Tracheal epithelial cell (primary cell): ENCODE data around the gene CASP7. TPM values are rescaled to one million over a fixed set of nuclear protein-coding genes. Genes with fewer than 3 reads are reported as not detected.

Source experiments
- total RNA-seq: library from RNA; depleted of rRNA; stranded (reverse); fragments of >200 nt; gene quantifications from 2 replicates; pipeline ENCODE4 v1.2.1, GENCODE V29; 2014

CASP7 gene
- 15.8 and 24.6 TPM in 2 replicates for total RNA-seq

GRCh38 chr10:113679463-113680189, at the start of gene CASP7:
Gene CASP7, plus strand, starts transcription at chr10:113679912. Its CDS starts 17,582 bp downstream, at chr10:113697494.

GRCh38 chr10:113663908-113664307, 15.8 kb upstream of the CASP7 start, which contains the start of gene NRAP:
Gene NRAP, minus strand, starts transcription at chr10:113664041. Its CDS starts 159 bp downstream, at chr10:113663882.

GRCh38 chr10:113751181-113751732, 71.5 kb downstream of the CASP7 start, which contains the start of gene PLEKHS1:
Gene PLEKHS1, plus strand, starts transcription at chr10:113751682. Its CDS starts 3,596 bp downstream, at chr10:113755278.

Other genes with a start within 250 kb of the CASP7 start
- gene HABP2, start 126.9 kb upstream of the CASP7 start, total RNA-seq = 0.24 TPM in 1 of 2 replicates, not detected in the other
- under 0.01 TPM in 1 of 2 replicates, not detected in the other for gene NRAP, start 15.9 kb upstream of the CASP7 start, total RNA-seq
- under 0.01 TPM in 2 replicates for gene PLEKHS1, start 71.8 kb downstream of the CASP7 start, total RNA-seq
- 4.8 and 10.2 TPM in 2 replicates for gene DCLRE1A, start 174.2 kb downstream of the CASP7 start, total RNA-seq
- gene NHLRC2, start 174.7 kb downstream of the CASP7 start, total RNA-seq = 7.2 and 12.8 TPM in 2 replicates